ENCODE measurements around the gene LDB2. TPM values are rescaled to one million over a fixed set of nuclear protein-coding genes. Genes with fewer than 3 reads are reported as not detected.

The LDB2 gene
- total and polyA plus RNA-seq, 2 of the 8 experiments (the other 6 are each of a cell fraction or from before 2014, with no cell fraction given) = 57.0 to 140 TPM

DNA sequence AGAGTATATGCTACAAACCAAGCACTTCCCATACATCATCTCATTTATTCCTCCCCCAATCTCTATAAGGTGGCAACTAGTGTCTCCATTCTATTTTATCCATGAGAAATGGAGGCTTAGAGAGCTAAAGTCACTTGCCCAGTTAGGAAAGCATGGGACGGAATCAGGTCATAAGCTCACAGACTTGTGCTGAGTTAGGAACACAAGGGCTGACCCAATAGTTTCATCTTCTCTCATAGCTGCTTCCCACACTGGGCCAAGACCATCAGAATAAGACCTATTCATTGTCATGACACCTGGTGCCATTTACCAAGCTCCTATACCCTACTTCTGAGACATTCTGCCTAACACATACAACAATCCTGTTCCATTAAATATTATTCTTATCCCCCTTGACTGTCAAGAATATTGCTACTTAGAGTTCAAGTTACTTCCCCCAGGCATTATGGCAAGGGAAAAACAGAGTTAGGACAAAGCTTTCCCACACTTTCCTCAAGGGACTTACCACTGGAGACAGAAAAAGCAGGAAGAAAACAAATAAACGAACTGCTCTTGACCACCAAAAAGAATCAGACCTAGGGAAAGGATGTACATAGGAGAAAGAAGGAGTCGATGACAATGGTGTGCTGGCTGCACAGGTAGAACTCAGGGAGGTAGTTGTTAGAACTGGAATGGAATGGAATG lies 167.8 kb downstream of the LDB2 start (continued):
- TF ChIP-seq, protein P1, sequence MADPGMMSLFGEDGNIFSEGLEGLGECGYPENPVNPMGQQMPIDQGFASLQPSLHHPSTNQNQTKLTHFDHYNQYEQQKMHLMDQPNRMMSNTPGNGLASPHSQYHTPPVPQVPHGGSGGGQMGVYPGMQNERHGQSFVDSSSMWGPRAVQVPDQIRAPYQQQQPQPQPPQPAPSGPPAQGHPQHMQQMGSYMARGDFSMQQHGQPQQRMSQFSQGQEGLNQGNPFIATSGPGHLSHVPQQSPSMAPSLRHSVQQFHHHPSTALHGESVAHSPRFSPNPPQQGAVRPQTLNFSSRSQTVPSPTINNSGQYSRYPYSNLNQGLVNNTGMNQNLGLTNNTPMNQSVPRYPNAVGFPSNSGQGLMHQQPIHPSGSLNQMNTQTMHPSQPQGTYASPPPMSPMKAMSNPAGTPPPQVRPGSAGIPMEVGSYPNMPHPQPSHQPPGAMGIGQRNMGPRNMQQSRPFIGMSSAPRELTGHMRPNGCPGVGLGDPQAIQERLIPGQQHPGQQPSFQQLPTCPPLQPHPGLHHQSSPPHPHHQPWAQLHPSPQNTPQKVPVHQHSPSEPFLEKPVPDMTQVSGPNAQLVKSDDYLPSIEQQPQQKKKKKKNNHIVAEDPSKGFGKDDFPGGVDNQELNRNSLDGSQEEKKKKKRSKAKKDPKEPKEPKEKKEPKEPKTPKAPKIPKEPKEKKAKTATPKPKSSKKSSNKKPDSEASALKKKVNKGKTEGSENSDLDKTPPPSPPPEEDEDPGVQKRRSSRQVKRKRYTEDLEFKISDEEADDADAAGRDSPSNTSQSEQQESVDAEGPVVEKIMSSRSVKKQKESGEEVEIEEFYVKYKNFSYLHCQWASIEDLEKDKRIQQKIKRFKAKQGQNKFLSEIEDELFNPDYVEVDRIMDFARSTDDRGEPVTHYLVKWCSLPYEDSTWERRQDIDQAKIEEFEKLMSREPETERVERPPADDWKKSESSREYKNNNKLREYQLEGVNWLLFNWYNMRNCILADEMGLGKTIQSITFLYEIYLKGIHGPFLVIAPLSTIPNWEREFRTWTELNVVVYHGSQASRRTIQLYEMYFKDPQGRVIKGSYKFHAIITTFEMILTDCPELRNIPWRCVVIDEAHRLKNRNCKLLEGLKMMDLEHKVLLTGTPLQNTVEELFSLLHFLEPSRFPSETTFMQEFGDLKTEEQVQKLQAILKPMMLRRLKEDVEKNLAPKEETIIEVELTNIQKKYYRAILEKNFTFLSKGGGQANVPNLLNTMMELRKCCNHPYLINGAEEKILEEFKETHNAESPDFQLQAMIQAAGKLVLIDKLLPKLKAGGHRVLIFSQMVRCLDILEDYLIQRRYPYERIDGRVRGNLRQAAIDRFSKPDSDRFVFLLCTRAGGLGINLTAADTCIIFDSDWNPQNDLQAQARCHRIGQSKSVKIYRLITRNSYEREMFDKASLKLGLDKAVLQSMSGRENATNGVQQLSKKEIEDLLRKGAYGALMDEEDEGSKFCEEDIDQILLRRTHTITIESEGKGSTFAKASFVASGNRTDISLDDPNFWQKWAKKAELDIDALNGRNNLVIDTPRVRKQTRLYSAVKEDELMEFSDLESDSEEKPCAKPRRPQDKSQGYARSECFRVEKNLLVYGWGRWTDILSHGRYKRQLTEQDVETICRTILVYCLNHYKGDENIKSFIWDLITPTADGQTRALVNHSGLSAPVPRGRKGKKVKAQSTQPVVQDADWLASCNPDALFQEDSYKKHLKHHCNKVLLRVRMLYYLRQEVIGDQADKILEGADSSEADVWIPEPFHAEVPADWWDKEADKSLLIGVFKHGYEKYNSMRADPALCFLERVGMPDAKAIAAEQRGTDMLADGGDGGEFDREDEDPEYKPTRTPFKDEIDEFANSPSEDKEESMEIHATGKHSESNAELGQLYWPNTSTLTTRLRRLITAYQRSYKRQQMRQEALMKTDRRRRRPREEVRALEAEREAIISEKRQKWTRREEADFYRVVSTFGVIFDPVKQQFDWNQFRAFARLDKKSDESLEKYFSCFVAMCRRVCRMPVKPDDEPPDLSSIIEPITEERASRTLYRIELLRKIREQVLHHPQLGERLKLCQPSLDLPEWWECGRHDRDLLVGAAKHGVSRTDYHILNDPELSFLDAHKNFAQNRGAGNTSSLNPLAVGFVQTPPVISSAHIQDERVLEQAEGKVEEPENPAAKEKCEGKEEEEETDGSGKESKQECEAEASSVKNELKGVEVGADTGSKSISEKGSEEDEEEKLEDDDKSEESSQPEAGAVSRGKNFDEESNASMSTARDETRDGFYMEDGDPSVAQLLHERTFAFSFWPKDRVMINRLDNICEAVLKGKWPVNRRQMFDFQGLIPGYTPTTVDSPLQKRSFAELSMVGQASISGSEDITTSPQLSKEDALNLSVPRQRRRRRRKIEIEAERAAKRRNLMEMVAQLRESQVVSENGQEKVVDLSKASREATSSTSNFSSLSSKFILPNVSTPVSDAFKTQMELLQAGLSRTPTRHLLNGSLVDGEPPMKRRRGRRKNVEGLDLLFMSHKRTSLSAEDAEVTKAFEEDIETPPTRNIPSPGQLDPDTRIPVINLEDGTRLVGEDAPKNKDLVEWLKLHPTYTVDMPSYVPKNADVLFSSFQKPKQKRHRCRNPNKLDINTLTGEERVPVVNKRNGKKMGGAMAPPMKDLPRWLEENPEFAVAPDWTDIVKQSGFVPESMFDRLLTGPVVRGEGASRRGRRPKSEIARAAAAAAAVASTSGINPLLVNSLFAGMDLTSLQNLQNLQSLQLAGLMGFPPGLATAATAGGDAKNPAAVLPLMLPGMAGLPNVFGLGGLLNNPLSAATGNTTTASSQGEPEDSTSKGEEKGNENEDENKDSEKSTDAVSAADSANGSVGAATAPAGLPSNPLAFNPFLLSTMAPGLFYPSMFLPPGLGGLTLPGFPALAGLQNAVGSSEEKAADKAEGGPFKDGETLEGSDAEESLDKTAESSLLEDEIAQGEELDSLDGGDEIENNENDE (IDR thresholded peaks at IDR 0.05; ENCODE audit: insufficient replicate concordance, low read length) = no peak
- TF ChIP-seq KDM4A (IDR thresholded peaks at IDR 0.05; ENCODE audit: low read depth, low read length, severe bottlenecking) (no peak), SIN3A (conservative IDR thresholded peaks at IDR 0.05 in 1 of 2, IDR thresholded peaks at IDR 0.05 in 1 of 2; ENCODE audit: low read depth in 1 of 2, low read length in 2 of 2) (no peak), SRF (IDR thresholded peaks at IDR 0.05; ENCODE audit: low read depth, low read length) (no peak), BRCA1 (IDR thresholded peaks at IDR 0.05; ENCODE audit: low read depth, low read length) (no peak), EZH2 (IDR thresholded peaks at IDR 0.05; ENCODE audit: low read depth, low read length, severe bottlenecking) (no peak), RFX5 (IDR thresholded peaks at IDR 0.05; ENCODE audit: borderline replicate concordance, low read depth, low read length) (no peak), SIX5 (IDR thresholded peaks at IDR 0.05; ENCODE audit: low read depth, low read length) (no peak), JUND (IDR thresholded peaks at IDR 0.05; ENCODE audit: low read length) (no peak)
- TF ChIP-seq, protein P2, sequence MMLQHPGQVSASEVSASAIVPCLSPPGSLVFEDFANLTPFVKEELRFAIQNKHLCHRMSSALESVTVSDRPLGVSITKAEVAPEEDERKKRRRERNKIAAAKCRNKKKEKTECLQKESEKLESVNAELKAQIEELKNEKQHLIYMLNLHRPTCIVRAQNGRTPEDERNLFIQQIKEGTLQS (IDR thresholded peaks at IDR 0.05; ENCODE audit: insufficient read depth, low read depth, low read length) = no peak

All from H1 (cell line).